Brain microvascular endothelial cell (primary cell): ENCODE data around the gene MLLT3.

Experiments used
- DNase-seq: peaks from one replicate; pipeline ENCODE4 v3.0.0-alpha.2; 2020
- H3K27ac ChIP-seq: fragments of 250-450 bp; sonication (Bioruptor Pico); 2 replicates; pipeline ENCODE4 v1.5.1; 2020; ENCODE audit warnings: mild to moderate bottlenecking, moderate library complexity
- H3K27me3 ChIP-seq: fragments of 250-450 bp; sonication (Bioruptor Pico); replicated peaks from 2 replicates; pipeline ENCODE4 v1.5.1; 2020; ENCODE audit warnings: mild to moderate bottlenecking
- H3K36me3 ChIP-seq: fragments of 250-450 bp; sonication (Bioruptor Pico); replicated peaks from 2 replicates; pipeline ENCODE4 v1.5.1; 2020; ENCODE audit warnings: mild to moderate bottlenecking
- H3K4me3 ChIP-seq: 2 replicates; pipeline ENCODE4 v1.5.1; 2011; ENCODE audit warnings: low read depth, mild to moderate bottlenecking, control low read depth, low read length, moderate library complexity
- in situ Hi-C: cut with HindIII; loops from 2 replicates; pipeline ENCODE4 v1.10.0; 2017; ENCODE audit warnings: low sequenced_read_pairs, low pct_ligation_motif_present
- TF ChIP-seq, protein P1 (sequence below): IDR thresholded peaks from 2 replicates; pipeline ENCODE4 v1.5.1; 2011; ENCODE audit warnings: low read depth, mild to moderate bottlenecking, moderate library complexity, low read length, control low read depth, inconsistent platforms; ENCODE audit errors: missing control alignments

MLLT3 gene

DNA sequence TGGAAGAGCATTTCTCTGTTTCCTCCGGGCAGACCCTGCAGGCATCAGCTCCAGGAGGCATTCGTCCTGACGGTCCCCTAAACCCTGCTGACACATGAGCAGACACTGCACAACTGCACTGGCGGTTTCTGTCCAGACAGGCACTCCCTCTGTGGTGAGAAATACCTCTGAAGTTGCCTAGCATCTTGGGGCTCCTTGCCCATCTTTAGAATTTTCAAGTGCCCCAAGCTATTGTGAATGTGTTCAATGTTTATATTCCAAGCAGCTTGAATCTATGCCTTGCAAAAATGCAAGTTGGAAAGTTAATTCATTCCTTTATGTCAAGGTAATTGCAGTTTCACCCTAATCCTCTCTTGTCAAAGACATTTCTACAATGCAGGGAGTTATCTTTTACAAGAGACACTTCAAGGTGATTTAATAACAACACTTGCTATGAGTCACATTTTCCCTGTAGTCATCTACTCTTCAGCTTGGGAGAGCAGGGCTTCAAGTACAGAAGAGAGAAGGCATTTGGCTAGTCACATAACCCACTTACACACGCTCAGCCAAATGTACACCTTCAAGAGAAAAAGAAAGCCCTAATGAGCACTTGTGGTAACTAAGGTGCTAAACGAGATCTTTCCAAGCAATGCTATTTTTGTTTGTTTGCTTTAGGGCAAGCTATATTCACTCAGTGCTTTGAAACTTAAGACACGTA is 302.5 kb downstream of the MLLT3 start:
- DNase-seq = no peak
- H3K27ac ChIP-seq = no peak overlapping the region
- no peak overlapping the region for H3K4me3 ChIP-seq
- no peaks in the 10 kb centered on the region for H3K36me3 ChIP-seq
- in situ Hi-C loops = no loop called here
- TF ChIP-seq, protein P1, sequence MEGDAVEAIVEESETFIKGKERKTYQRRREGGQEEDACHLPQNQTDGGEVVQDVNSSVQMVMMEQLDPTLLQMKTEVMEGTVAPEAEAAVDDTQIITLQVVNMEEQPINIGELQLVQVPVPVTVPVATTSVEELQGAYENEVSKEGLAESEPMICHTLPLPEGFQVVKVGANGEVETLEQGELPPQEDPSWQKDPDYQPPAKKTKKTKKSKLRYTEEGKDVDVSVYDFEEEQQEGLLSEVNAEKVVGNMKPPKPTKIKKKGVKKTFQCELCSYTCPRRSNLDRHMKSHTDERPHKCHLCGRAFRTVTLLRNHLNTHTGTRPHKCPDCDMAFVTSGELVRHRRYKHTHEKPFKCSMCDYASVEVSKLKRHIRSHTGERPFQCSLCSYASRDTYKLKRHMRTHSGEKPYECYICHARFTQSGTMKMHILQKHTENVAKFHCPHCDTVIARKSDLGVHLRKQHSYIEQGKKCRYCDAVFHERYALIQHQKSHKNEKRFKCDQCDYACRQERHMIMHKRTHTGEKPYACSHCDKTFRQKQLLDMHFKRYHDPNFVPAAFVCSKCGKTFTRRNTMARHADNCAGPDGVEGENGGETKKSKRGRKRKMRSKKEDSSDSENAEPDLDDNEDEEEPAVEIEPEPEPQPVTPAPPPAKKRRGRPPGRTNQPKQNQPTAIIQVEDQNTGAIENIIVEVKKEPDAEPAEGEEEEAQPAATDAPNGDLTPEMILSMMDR = no peak
- H3K27me3 ChIP-seq = no peaks in the 10 kb centered on the region

DNA sequence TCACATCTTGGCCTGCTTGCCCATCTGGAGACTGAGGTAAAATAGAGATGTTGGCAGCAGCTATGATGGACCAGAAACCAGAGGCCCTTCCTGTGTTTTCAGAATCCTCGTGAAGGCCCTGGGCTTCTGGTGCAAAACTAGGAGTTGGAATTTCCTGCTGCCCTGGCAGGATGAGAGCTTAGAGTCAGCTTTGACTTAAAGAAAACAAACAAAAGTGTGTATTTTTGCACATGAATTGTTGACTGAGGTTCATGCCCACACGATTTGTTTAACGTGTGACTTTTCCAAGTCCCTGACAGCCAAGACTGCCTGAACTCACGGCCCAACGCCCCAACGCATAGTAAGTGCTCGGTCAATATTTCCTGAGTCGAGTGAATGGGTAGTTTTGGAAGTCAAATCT is 303.1 kb downstream of the MLLT3 start:
- H3K36me3 ChIP-seq = no peaks in the 10 kb centered on the region
- no peak overlapping the region for H3K27ac ChIP-seq
- TF ChIP-seq, protein P1 = no peak
- H3K4me3 ChIP-seq = no peak overlapping the region
- in situ Hi-C loops = no loop called here
- DNase-seq = no peak
- no peaks in the 10 kb centered on the region for H3K27me3 ChIP-seq

DNA sequence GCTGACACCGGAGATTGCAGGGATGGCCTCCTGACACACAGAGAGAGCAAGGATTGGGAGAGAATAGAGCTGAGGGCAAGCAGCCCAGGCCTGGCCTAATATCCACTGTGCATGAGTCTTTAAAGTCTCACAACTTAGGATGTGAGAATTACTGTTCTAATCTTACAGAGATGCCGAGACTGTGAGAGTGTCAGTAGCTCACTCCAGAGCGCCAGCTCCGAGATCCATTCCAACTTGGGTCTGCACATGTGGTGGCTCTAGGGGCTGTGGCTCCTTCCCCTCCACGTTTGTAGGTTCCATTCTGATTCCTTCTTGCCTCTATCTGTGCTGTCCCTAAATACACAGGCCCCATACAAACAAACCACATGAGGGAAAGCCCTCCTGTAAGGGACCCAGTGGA is 304.6 kb downstream of the MLLT3 start:
- H3K27me3 ChIP-seq = no peaks in the 10 kb centered on the region
- no peaks in the 10 kb centered on the region for H3K36me3 ChIP-seq
- in situ Hi-C loops = no loop called here
- TF ChIP-seq, protein P1 = no peak
- H3K4me3 ChIP-seq = no peak overlapping the region
- no peak for DNase-seq
- H3K27ac ChIP-seq = no peak overlapping the region

DNA sequence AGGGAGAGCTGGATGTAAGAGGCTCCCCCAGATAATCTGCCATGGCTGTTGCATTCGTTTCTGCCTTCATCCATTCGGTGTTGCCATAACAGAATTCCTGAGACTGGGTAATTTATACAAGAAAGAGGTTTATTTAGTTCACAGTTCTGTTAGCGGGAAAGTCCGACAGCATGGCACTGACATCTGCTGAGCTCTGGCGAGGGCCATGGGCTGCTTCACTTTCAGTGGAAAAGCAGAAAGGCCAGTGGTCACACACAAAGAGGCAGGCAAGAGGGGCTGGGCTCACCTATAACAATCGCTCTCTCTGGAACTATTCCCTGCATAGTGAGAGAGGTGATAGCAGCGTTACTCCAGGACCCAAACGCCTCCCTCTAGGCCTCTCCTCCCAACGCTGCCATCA is 305.9 kb downstream of the MLLT3 start:
- Histone ChIP-seq H3K4me3 (no peak overlapping the region), H3K27me3 (no peaks in the 10 kb centered on the region), H3K27ac (no peak overlapping the region), H3K36me3 (no peaks in the 10 kb centered on the region)
- DNase-seq = no peak
- TF ChIP-seq, protein P1 = no peak
- in situ Hi-C loops = no loop called here

DNA sequence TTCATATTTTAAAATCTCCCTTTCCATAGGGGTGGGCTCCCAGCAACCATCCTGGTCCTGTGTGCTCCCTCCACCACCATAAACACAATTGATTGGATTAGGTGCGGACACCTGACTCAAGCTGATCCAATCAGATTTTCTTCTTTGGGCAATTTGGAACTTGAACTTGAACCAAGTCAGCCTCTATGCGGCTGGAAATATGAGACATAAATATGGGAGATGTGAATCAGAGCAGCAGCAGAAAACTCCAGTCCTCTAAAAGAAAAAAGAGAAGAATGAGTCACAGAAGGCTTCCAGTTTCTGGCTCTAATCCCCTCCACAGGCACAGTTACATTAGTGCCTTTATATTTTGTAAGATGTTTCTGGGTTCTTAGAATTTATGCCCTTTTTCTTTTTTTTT is 306.6 kb downstream of the MLLT3 start:
- TF ChIP-seq, protein P1 = no peak
- Histone ChIP-seq H3K36me3 (no peaks in the 10 kb centered on the region), H3K27ac (no peak overlapping the region), H3K27me3 (no peaks in the 10 kb centered on the region), H3K4me3 (no peak overlapping the region)
- in situ Hi-C loops = no loop called here
- DNase-seq = peak; percentile 77

DNA sequence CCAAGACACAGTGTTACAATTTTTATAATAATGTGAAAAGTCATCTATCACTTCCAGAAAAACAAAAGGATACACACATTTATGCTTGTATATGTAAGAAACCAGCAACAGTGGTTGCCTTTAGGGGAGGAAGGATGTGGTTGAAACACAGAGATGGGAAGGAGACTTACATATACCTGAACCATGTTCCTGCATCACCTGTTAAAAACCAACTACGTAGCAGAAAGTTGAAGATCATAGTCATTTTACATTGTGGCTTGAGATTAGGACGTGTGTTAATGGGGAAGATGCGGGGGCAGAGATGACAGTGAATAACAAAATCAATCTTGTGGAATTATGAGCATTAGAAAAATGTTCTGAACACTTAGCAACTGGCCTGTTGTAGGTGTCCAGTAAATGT is 307.3 kb downstream of the MLLT3 start:
- TF ChIP-seq, protein P1 = no peak
- no peaks in the 10 kb centered on the region for H3K36me3 ChIP-seq
- H3K4me3 ChIP-seq = no peak overlapping the region
- no peaks in the 10 kb centered on the region for H3K27me3 ChIP-seq
- in situ Hi-C loops = no loop called here
- no peak overlapping the region for H3K27ac ChIP-seq
- no peak for DNase-seq
